IMR-90 (cell line): ENCODE data around the gene CYRIA. TPM values are rescaled to one million over a fixed set of nuclear protein-coding genes. Genes with fewer than 3 reads are reported as not detected.

Experiments used
- ATAC-seq: fragments of 200-7000 bp; cut with Tn5 transposase; 2 replicates; pipeline ENCODE4 v1.9.1; 2020; ENCODE audit warnings: low read depth, mild to moderate bottlenecking, moderate library complexity
- BruUV-seq: library from RNA; stranded (reverse); fragments of 400-500 nt; replicated peaks from 2 replicates; lab custom pipeline; 2021; lab: Mats Ljungman, UMichigan
- CTCF ChIA-PET: fragments of 300-600 bp; formaldehyde crosslinking; extraction: SDS; loops from one replicate; lab custom pipeline; 2021; ENCODE audit warnings: antibody characterized with exemption; lab: Yijun Ruan, JAX
- POLR2A ChIA-PET: fragments of 300-600 bp; sonication (Branson Sonifier 250); formaldehyde crosslinking; loops from one replicate; lab custom pipeline; 2022; ENCODE audit warnings: antibody characterized with exemption; ENCODE audit not compliant: unreplicated experiment; lab: Charles Lee
- DNase-seq: peaks from one replicate; pipeline ENCODE4 v3.0.0; 2013
- H2AFZ ChIP-seq: replicated peaks from 2 replicates; pipeline ENCODE3; 2013; ENCODE audit warnings: low read length, mild to moderate bottlenecking; ENCODE audit not compliant: poor library complexity
- H2AK5ac ChIP-seq: 2 replicates; pipeline ENCODE4 v1.6.1; 2013; ENCODE audit warnings: low read depth, low read length, inconsistent platforms
- H2AK9ac ChIP-seq: replicated peaks from 2 replicates; pipeline ENCODE3; 2013; ENCODE audit warnings: mild to moderate bottlenecking, low read depth, low read length, moderate library complexity; ENCODE audit not compliant: poor library complexity
- H2BK120ac ChIP-seq: 2 replicates; pipeline ENCODE4 v1.6.1; 2013; ENCODE audit warnings: low read depth, low read length, inconsistent platforms
- H2BK15ac ChIP-seq: 3 replicates; pipeline ENCODE4 v1.6.1; 2013; ENCODE audit warnings: low read depth, low read length, inconsistent platforms
- H2BK20ac ChIP-seq: 2 replicates; pipeline ENCODE4 v1.6.1; 2013; ENCODE audit warnings: low read depth, mild to moderate bottlenecking, inconsistent platforms, low read length, moderate library complexity
- H2BK5ac ChIP-seq: 2 replicates; pipeline ENCODE4 v1.6.1; 2013; ENCODE audit warnings: mild to moderate bottlenecking, low read depth, low read length, inconsistent platforms; ENCODE audit not compliant: poor library complexity, severe bottlenecking
- H3K14ac ChIP-seq: replicated peaks from 2 replicates; pipeline ENCODE4 v1.6.1; 2013; ENCODE audit warnings: low read depth, low read length, inconsistent platforms
- H3K18ac ChIP-seq: 2 replicates; pipeline ENCODE4 v1.6.1; 2013; ENCODE audit warnings: low read depth, low read length, control low read depth
- H3K23ac ChIP-seq: 2 replicates; pipeline ENCODE4 v1.6.1; 2013; ENCODE audit warnings: low read depth, low read length, inconsistent platforms
- H3K27ac ChIP-seq: 2 replicates; pipeline ENCODE4 v1.5.1; 2013; ENCODE audit warnings: mild to moderate bottlenecking, control low read depth, low read length; ENCODE audit not compliant: insufficient read depth
- H3K27me3 ChIP-seq: 2 replicates; pipeline ENCODE4 v1.6.1; 2013; ENCODE audit warnings: low read length; ENCODE audit not compliant: control insufficient read depth, insufficient read depth
- H3K36me3 ChIP-seq: 2 replicates; pipeline ENCODE4 v1.6.1; 2013; ENCODE audit warnings: low read length, mixed read lengths; ENCODE audit not compliant: control insufficient read depth, insufficient read depth
- H3K4ac ChIP-seq: 2 replicates; pipeline ENCODE4 v1.6.1; 2013; ENCODE audit warnings: low read depth, low read length, inconsistent platforms
- H3K4me1 ChIP-seq: 2 replicates; pipeline ENCODE4 v1.6.1; 2013; ENCODE audit warnings: low read length, mixed read lengths; ENCODE audit not compliant: control insufficient read depth, insufficient read depth
- H3K4me2 ChIP-seq: 2 replicates; pipeline ENCODE4 v1.6.1; 2013; ENCODE audit warnings: low read depth, mild to moderate bottlenecking, control low read depth, low read length, moderate library complexity
- H3K4me3 ChIP-seq: 2 replicates; pipeline ENCODE4 v1.5.1; 2013; ENCODE audit warnings: low read depth, mild to moderate bottlenecking, control low read depth, low read length, moderate library complexity; ENCODE audit not compliant: insufficient read depth
- H3K56ac ChIP-seq: 2 replicates; pipeline ENCODE4 v1.6.1; 2013; ENCODE audit warnings: low read length, inconsistent platforms; ENCODE audit not compliant: insufficient read depth; ENCODE audit errors: extremely low read depth
- H3K79me1 ChIP-seq, 2 experiments: 2 replicates each; pipeline ENCODE4 v1.6.1; 2013; ENCODE audit warnings: low read length in 2 of 2, inconsistent platforms in 1 of 2, low read depth in 1 of 2
- H3K9ac ChIP-seq: 2 replicates; pipeline ENCODE4 v1.6.1; 2013; ENCODE audit warnings: low read depth, low read length, control low read depth
- H3K9me1 ChIP-seq: 2 replicates; pipeline ENCODE4 v1.6.1; 2013; ENCODE audit warnings: low read length, inconsistent platforms; ENCODE audit not compliant: insufficient read depth
- H3K9me3 ChIP-seq: 2 replicates; pipeline ENCODE4 v1.6.1; 2013; ENCODE audit warnings: low read length; ENCODE audit not compliant: control insufficient read depth, insufficient read depth
- H4K20me1 ChIP-seq: 2 replicates; pipeline ENCODE4 v1.6.1; 2013; ENCODE audit warnings: low read length, inconsistent platforms; ENCODE audit not compliant: insufficient read depth
- H4K5ac ChIP-seq: 2 replicates; pipeline ENCODE4 v1.6.1; 2013; ENCODE audit warnings: mild to moderate bottlenecking, low read depth, low read length, control low read depth
- H4K8ac ChIP-seq, 2 experiments: 2 replicates each; pipeline ENCODE4 v1.6.1; 2013; ENCODE audit warnings: low read depth in 2 of 2, low read length in 2 of 2, control low read depth in 1 of 2, inconsistent platforms in 1 of 2
- H4K91ac ChIP-seq: 2 replicates; pipeline ENCODE4 v1.6.1; 2013; ENCODE audit warnings: low read depth, low read length, inconsistent platforms; ENCODE audit not compliant: insufficient read depth
- MAZ ChIP-seq: IDR thresholded peaks from 2 replicates; pipeline ENCODE4 v1.6.1; 2012; ENCODE audit warnings: low read depth, mild to moderate bottlenecking, low read length, improper control_type of control experiment, moderate library complexity, borderline replicate concordance
- MXI1 ChIP-seq: IDR thresholded peaks from 2 replicates; pipeline ENCODE4 v1.6.1; 2012; ENCODE audit warnings: low read depth, mild to moderate bottlenecking, low read length, moderate library complexity, borderline replicate concordance
- USF2 ChIP-seq: fragments of 150-350 bp; IDR thresholded peaks from 2 replicates; pipeline ENCODE4 v1.6.1; 2017; ENCODE audit warnings: mild to moderate bottlenecking, antibody characterized with exemption, low read length, low read depth
- WGBS, 2 experiments: methylation state at CpG; one replicate each; pipeline versions ENCODE4 v1.1.5 to v1.1.7; 2013; ENCODE audit warnings: missing lambda C conversion rate in 2 of 2; ENCODE audit not compliant: insufficient read length in 1 of 2; ENCODE audit errors: extremely low coverage in 2 of 2; 5-methylcytosine and 5-hydroxymethylcytosine counted together
- dilution Hi-C: fragments of 300-500 bp; cut with HindIII; formaldehyde crosslinking; loops from one replicate; pipeline ENCODE4 v1.14.3; 2018; ENCODE audit warnings: low sequenced_read_pairs; ENCODE audit not compliant: unreplicated experiment
- in situ Hi-C: fragments of 300-500 bp; cut with MboI; formaldehyde crosslinking; loops from 3 replicates; pipeline ENCODE4 v1.14.3; 2019; ENCODE audit warnings: low sequenced_read_pairs, inconsistent platforms, mixed read lengths
- intact Hi-C: fragments of 100-400 bp; cut with micrococcal nuclease; formaldehyde crosslinking; loops from 2 replicates; pipeline ENCODE4 v1.10.0; 2022
- polyA plus RNA-seq, 3 experiments: library from polyadenylated mRNA; depleted of rRNA; stranded (reverse); fragments of >200 nt; gene quantifications; 2 replicates each; pipeline ENCODE4 v1.2.3, GENCODE V29; 2012; ENCODE audit warnings: low replicate concordance in 1 of 3
- total RNA-seq: library from RNA; depleted of rRNA; stranded (reverse); fragments of >200 nt; gene quantifications from 2 replicates; pipeline ENCODE4 v1.2.3, GENCODE V29; 2012

Gene CYRIA
- total and polyA plus RNA-seq, 2 of the 4 experiments (the other 2 are of a cell fraction): 1.7 to 3.8 TPM

- peak overlapping the region; percentile 27; the same call in 1 of the 2 replicates for H3K56ac ChIP-seq
- peak overlapping the region; percentile 81 for H4K5ac ChIP-seq
- 0 out of 2 replicates have a peak overlapping the region, but pooled peaks have one; percentile 62 for H3K23ac ChIP-seq
- H4K91ac ChIP-seq: peak overlapping the region; percentile 87
- H2AK5ac ChIP-seq: peak overlapping the region; percentile 53
- H3K4me3 ChIP-seq: no peak overlapping the region
- H2BK15ac ChIP-seq: peak overlapping the region; percentile 55; the same call in 2 of the 3 replicates
- peak overlapping the region; percentile 25; the same call in 1 of the 2 replicates for H3K9ac ChIP-seq
- WGBS, 2 experiments: no CpG with 5 or more reads among the region's 8 CpGs
- peak overlapping the region; percentile 92 for H3K4ac ChIP-seq
- intact Hi-C loops (loop anchor here (1.0 kb wide), 1 partner anchor 9 kb away; no protein-coding TSS in a partner anchor), dilution Hi-C loops (no loop called here), in situ Hi-C loops (no loop called here)
- CTCF ChIA-PET: interaction anchor here (0.5 to 1.8 kb wide), 2 partner anchors 16 to 970 kb away, joined by 3 to 4 read pairs; no protein-coding TSS in a partner anchor
- H3K14ac ChIP-seq: peak overlapping the region; percentile 86
- H3K4me1 ChIP-seq: peaks cover 30% of the 10 kb centered on the region
- peak overlapping the region; percentile 73 for H2BK5ac ChIP-seq
- H3K36me3 ChIP-seq: no peaks in the 10 kb centered on the region
- peak overlapping the region; percentile 77 for H2AFZ ChIP-seq
- POLR2A ChIA-PET: no interaction called here
- no peaks in the 10 kb centered on the region for H3K27me3 ChIP-seq
- H3K27ac ChIP-seq: peak overlapping the region; percentile 91
- H4K20me1 ChIP-seq: no peaks in the 10 kb centered on the region; the same call in 1 of the 2 replicates
- peak; percentile 55 for ATAC-seq
- no peaks in the 10 kb centered on the region for H3K9me3 ChIP-seq
- DNase-seq: peak; percentile 75
- peak; percentile 32; the same call in 1 of the 2 replicates for TF ChIP-seq USF2
- TF ChIP-seq MAZ: peak; percentile 17; the same call in 1 of the 2 replicates
- TF ChIP-seq MXI1: no peak
- peak overlapping the region; percentile 6; the same call in 1 of the 2 replicates for H3K4me2 ChIP-seq
- peak overlapping the region; percentile 78 for H3K18ac ChIP-seq
- H3K9me1 ChIP-seq: peaks cover 11% of the 10 kb centered on the region; the same call in 1 of the 2 replicates
- peak overlapping the region; percentile 50 for H2BK120ac ChIP-seq
- H2BK20ac ChIP-seq: peak overlapping the region; percentile 79
- H2AK9ac ChIP-seq: peak overlapping the region; percentile 11
- H3K79me1 ChIP-seq: peaks cover 2 to 6% of the 10 kb centered on the region in 2 experiments; a peak in 1 of 4 replicates
- BruUV-seq: no TSS peak
- peak overlapping the region; percentile 55 to 90; a peak in 3 of 4 replicates for H4K8ac ChIP-seq
Observed at GRCh38 chr2:16652296-16653082, 13.1 kb downstream of the CYRIA start.
